K562 (cell line): ENCODE data around the gene ANKRD11. TPM values are rescaled to one million over a fixed set of nuclear protein-coding genes. Genes with fewer than 3 reads are reported as not detected.

Experiments used
- ASH1L ChIP-seq: fragments of 450-650 bp; IDR thresholded peaks from 2 replicates; pipeline ENCODE4 v1.6.1; 2018; ENCODE audit warnings: borderline replicate concordance, mild to moderate bottlenecking, low read depth; ENCODE audit not compliant: partially characterized antibody
- DIDO1 ChIP-seq: fragments of 450-650 bp; IDR thresholded peaks from 2 replicates; pipeline ENCODE4 v1.6.1; 2016; ENCODE audit warnings: low read depth, missing biosample characterization, missing genetic modification characterization
- PHF8 ChIP-seq: fragments of 200-600 bp; sonication (generic); IDR thresholded peaks from 2 replicates; pipeline ENCODE4 v1.6.1; 2012; ENCODE audit warnings: mixed run types, mild to moderate bottlenecking, inconsistent platforms, low read length, moderate library complexity, borderline replicate concordance
- RBM25 ChIP-seq: fragments of 200-400 bp; formaldehyde crosslinking; IDR thresholded peaks from 2 replicates; pipeline ENCODE4 v1.6.1; 2018; ENCODE audit warnings: low read length, low read depth, moderate library complexity; ENCODE audit not compliant: severe bottlenecking
- XRCC5 ChIP-seq: fragments of 200-400 bp; formaldehyde crosslinking; IDR thresholded peaks from 2 replicates; pipeline ENCODE4 v1.6.1; 2017; ENCODE audit warnings: low read depth, mild to moderate bottlenecking, low read length
- ZNF133 ChIP-seq: fragments of 250-450 bp; sonication (Bioruptor Pico); IDR thresholded peaks from 2 replicates; pipeline ENCODE4 v1.4.0; 2020; ENCODE audit warnings: mild to moderate bottlenecking
- ZNF436 ChIP-seq: fragments of 250-450, 450-650 bp; sonication (Bioruptor Pico); formaldehyde crosslinking; IDR thresholded peaks from 2 replicates; pipeline ENCODE4 v1.7.0; 2020; ENCODE audit warnings: mild to moderate bottlenecking
- polyA plus RNA-seq, 8 experiments: library from polyadenylated mRNA; depleted of rRNA in 4 of 8; stranded (reverse) in 5 of 8; unstranded in 3 of 8; fragments of >200 nt; fragmentation: Nextera tagmentation in 2 of 8; fragmentation: Illumina TruSeq in 1 of 8; extraction: Ambion mirVana in 2 of 8; extraction: Trizol in 1 of 8; gene quantifications; 2 replicates each; pipeline versions ENCODE4 v1.2.1 to v1.2.3, GENCODE V29; 2011 to 2014; ENCODE audit warnings: inconsistent platforms in 1 of 8, missing spikeins in 1 of 8
- total RNA-seq, 7 experiments: library from RNA; depleted of rRNA in 6 of 7; stranded (reverse); fragments of >200 nt in 6 of 7; fragmentation: Illumina TruSeq in 2 of 7; extraction: Trizol in 2 of 7; gene quantifications; 2 replicates each; pipeline versions ENCODE4 v1.2.1 to v1.2.3, GENCODE V29; 2011 to 2021; ENCODE audit warnings: low replicate concordance in 1 of 7
- TF ChIP-seq, protein P1 (sequence below), 3 experiments: fragments of 200-800 bp in 1 of 3; fragments of 250-450 bp in 1 of 3; fragments of 450-650 bp in 1 of 3; sonication (Bioruptor Pico) in 1 of 3; sonication (Bioruptor generic) in 1 of 3; formaldehyde crosslinking in 1 of 3; IDR thresholded peaks; 2 replicates each; pipeline versions ENCODE4 v1.6.1 to v1.8.0; 2016 to 2022; ENCODE audit warnings: mild to moderate bottlenecking in 2 of 3, missing genetic modification characterization in 2 of 3, missing compliant biosample characterization in 1 of 3, moderate library complexity in 1 of 3
- TF ChIP-seq, protein P2 (sequence below): fragments of 200-600 bp; sonication (generic); IDR thresholded peaks from one replicate; pipeline ENCODE4 v1.6.1; 2012; ENCODE audit warnings: mild to moderate bottlenecking, low read depth, low read length, inconsistent platforms
- TF ChIP-seq, protein P3 (sequence below): IDR thresholded peaks from 2 replicates; pipeline ENCODE4 v1.6.1; 2011; ENCODE audit not compliant: insufficient read length; ENCODE audit errors: extremely low read depth

Gene ANKRD11
- total and polyA plus RNA-seq, 9 of the 15 experiments (the other 6 are each of a cell fraction or from before 2014, with no cell fraction given) = 4.7 to 126 (median 31.7) TPM

DNA sequence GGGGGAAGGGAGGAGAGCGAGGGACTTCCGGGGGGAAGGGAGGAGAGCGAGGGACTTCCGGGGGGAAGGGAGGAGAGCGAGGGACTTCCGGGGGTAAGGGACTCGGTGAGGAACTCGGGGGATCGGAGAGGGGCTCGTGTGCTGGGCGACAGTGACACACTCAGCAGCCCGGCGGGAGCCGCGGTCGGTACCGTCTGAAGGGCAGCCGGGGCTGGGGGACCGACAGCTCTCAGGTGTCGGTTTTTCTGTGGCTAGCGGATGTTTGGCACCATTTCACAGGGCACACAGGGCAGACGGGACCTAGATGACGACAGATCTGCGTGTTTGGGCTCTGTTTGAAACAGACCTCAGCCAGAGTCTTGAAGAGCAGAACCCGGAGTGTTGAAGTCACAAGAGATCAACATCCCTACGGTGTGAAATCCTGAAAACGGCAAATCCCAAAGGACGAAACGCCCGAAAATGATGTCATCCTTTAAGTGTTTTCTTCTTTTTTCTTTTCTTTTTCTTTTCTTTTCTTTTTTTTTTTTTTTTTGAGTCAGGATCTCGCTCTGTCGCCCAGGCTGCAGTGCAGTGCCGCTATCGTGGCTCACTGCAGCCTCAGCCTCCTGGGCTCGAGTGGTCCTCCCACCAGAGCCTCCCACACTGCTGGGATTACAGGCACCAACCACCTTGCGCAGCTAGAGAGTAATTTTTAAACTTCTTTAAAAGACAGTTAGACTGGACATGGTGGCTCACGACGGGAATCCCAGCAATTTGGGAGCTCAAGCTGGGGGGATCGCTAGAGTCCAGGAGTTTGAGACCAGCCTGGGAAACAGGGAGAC is 249.0 kb downstream of the ANKRD11 start (continued):
- TF ChIP-seq XRCC5 (peak; percentile 87; the same call in 1 of the 2 replicates), RBM25 (no peak), DIDO1 (peak; percentile 9; the same call in 1 of the 2 replicates), ASH1L (peak; percentile 37), ZNF436 (CRISPR knock-in tag) (0 out of 2 replicates have a peak, but pooled peaks have one; percentile 29), PHF8 (peak; percentile 91), ZNF133 (no peak)
- TF ChIP-seq, protein P1, sequence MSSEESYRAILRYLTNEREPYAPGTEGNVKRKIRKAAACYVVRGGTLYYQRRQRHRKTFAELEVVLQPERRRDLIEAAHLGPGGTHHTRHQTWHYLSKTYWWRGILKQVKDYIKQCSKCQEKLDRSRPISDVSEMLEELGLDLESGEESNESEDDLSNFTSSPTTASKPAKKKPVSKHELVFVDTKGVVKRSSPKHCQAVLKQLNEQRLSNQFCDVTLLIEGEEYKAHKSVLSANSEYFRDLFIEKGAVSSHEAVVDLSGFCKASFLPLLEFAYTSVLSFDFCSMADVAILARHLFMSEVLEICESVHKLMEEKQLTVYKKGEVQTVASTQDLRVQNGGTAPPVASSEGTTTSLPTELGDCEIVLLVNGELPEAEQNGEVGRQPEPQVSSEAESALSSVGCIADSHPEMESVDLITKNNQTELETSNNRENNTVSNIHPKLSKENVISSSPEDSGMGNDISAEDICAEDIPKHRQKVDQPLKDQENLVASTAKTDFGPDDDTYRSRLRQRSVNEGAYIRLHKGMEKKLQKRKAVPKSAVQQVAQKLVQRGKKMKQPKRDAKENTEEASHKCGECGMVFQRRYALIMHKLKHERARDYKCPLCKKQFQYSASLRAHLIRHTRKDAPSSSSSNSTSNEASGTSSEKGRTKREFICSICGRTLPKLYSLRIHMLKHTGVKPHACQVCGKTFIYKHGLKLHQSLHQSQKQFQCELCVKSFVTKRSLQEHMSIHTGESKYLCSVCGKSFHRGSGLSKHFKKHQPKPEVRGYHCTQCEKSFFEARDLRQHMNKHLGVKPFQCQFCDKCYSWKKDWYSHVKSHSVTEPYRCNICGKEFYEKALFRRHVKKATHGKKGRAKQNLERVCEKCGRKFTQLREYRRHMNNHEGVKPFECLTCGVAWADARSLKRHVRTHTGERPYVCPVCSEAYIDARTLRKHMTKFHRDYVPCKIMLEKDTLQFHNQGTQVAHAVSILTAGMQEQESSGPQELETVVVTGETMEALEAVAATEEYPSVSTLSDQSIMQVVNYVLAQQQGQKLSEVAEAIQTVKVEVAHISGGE (CRISPR knock-in tag; IDR thresholded peaks at IDR 0.05) = peak; percentile 85 to 99 (median 96); a peak in 5 of 6 replicates
- TF ChIP-seq, protein P2, sequence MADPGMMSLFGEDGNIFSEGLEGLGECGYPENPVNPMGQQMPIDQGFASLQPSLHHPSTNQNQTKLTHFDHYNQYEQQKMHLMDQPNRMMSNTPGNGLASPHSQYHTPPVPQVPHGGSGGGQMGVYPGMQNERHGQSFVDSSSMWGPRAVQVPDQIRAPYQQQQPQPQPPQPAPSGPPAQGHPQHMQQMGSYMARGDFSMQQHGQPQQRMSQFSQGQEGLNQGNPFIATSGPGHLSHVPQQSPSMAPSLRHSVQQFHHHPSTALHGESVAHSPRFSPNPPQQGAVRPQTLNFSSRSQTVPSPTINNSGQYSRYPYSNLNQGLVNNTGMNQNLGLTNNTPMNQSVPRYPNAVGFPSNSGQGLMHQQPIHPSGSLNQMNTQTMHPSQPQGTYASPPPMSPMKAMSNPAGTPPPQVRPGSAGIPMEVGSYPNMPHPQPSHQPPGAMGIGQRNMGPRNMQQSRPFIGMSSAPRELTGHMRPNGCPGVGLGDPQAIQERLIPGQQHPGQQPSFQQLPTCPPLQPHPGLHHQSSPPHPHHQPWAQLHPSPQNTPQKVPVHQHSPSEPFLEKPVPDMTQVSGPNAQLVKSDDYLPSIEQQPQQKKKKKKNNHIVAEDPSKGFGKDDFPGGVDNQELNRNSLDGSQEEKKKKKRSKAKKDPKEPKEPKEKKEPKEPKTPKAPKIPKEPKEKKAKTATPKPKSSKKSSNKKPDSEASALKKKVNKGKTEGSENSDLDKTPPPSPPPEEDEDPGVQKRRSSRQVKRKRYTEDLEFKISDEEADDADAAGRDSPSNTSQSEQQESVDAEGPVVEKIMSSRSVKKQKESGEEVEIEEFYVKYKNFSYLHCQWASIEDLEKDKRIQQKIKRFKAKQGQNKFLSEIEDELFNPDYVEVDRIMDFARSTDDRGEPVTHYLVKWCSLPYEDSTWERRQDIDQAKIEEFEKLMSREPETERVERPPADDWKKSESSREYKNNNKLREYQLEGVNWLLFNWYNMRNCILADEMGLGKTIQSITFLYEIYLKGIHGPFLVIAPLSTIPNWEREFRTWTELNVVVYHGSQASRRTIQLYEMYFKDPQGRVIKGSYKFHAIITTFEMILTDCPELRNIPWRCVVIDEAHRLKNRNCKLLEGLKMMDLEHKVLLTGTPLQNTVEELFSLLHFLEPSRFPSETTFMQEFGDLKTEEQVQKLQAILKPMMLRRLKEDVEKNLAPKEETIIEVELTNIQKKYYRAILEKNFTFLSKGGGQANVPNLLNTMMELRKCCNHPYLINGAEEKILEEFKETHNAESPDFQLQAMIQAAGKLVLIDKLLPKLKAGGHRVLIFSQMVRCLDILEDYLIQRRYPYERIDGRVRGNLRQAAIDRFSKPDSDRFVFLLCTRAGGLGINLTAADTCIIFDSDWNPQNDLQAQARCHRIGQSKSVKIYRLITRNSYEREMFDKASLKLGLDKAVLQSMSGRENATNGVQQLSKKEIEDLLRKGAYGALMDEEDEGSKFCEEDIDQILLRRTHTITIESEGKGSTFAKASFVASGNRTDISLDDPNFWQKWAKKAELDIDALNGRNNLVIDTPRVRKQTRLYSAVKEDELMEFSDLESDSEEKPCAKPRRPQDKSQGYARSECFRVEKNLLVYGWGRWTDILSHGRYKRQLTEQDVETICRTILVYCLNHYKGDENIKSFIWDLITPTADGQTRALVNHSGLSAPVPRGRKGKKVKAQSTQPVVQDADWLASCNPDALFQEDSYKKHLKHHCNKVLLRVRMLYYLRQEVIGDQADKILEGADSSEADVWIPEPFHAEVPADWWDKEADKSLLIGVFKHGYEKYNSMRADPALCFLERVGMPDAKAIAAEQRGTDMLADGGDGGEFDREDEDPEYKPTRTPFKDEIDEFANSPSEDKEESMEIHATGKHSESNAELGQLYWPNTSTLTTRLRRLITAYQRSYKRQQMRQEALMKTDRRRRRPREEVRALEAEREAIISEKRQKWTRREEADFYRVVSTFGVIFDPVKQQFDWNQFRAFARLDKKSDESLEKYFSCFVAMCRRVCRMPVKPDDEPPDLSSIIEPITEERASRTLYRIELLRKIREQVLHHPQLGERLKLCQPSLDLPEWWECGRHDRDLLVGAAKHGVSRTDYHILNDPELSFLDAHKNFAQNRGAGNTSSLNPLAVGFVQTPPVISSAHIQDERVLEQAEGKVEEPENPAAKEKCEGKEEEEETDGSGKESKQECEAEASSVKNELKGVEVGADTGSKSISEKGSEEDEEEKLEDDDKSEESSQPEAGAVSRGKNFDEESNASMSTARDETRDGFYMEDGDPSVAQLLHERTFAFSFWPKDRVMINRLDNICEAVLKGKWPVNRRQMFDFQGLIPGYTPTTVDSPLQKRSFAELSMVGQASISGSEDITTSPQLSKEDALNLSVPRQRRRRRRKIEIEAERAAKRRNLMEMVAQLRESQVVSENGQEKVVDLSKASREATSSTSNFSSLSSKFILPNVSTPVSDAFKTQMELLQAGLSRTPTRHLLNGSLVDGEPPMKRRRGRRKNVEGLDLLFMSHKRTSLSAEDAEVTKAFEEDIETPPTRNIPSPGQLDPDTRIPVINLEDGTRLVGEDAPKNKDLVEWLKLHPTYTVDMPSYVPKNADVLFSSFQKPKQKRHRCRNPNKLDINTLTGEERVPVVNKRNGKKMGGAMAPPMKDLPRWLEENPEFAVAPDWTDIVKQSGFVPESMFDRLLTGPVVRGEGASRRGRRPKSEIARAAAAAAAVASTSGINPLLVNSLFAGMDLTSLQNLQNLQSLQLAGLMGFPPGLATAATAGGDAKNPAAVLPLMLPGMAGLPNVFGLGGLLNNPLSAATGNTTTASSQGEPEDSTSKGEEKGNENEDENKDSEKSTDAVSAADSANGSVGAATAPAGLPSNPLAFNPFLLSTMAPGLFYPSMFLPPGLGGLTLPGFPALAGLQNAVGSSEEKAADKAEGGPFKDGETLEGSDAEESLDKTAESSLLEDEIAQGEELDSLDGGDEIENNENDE = no peak
- TF ChIP-seq, protein P3, sequence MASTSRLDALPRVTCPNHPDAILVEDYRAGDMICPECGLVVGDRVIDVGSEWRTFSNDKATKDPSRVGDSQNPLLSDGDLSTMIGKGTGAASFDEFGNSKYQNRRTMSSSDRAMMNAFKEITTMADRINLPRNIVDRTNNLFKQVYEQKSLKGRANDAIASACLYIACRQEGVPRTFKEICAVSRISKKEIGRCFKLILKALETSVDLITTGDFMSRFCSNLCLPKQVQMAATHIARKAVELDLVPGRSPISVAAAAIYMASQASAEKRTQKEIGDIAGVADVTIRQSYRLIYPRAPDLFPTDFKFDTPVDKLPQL = no peak
